Activated CD8-positive, alpha-beta T cell treated with anti-CD3 and anti-CD28 coated beads, Interleukin-2, amount 10 ng/mL, durations not matched to agents 7 days and 5 days (primary cell): ENCODE measurements around the gene ATE1. TPM values are rescaled to one million over a fixed set of nuclear protein-coding genes. Genes with fewer than 3 reads are reported as not detected.
"Not testable (repeated sequence)": the region's sequence is repeated elsewhere in the genome, so short reads cannot be mapped to it uniquely, and the experiment has no call there.

Experiments used
- ATAC-seq: fragments of 150-1000 bp; cut with Tn5 transposase; one replicate; pipeline ENCODE4 v1.10.0; 2021; ENCODE audit warnings: moderate library complexity
- CTCF ChIA-PET: fragments of 350-600 bp; sonication (Branson Sonifier 250); formaldehyde crosslinking; loops from one replicate; lab custom pipeline; 2021; ENCODE audit warnings: antibody characterized with exemption; lab: Charles Lee
- POLR2A ChIA-PET: fragments of 350-600 bp; sonication (Branson Sonifier 250); formaldehyde crosslinking; loops from one replicate; lab custom pipeline; 2021; ENCODE audit warnings: antibody characterized with exemption; lab: Charles Lee
- DNase-seq: peaks from one replicate; pipeline ENCODE4 v3.0.0-alpha.2; 2020
- H3K27ac Mint-ChIP-seq: one replicate; pipeline ENCODE4 v1.8.0; 2021; ENCODE audit warnings: mild to moderate bottlenecking, mixed read lengths
- H3K27me3 Mint-ChIP-seq: one replicate; pipeline ENCODE4 v1.8.0; 2021; ENCODE audit warnings: low read depth, mixed read lengths
- H3K36me3 Mint-ChIP-seq: one replicate; pipeline ENCODE4 v1.8.0; 2021; ENCODE audit warnings: low read depth, mixed read lengths
- H3K4me1 Mint-ChIP-seq: one replicate; pipeline ENCODE4 v1.8.0; 2021; ENCODE audit warnings: low read depth, mixed read lengths
- H3K4me3 Mint-ChIP-seq: one replicate; pipeline ENCODE4 v1.8.0; 2021; ENCODE audit warnings: mild to moderate bottlenecking, mixed read lengths
- H3K9me3 Mint-ChIP-seq: one replicate; pipeline ENCODE4 v1.8.0; 2022; ENCODE audit warnings: mixed read lengths; ENCODE audit not compliant: insufficient read depth
- total RNA-seq, 2 experiments: library from RNA; stranded (reverse); gene quantifications; one replicate each; pipeline ENCODE4 v1.2.3, GENCODE V29; 2021

ATE1 gene
- total RNA-seq, 2 experiments from 2014 or later = 20.2 to 26.0 TPM

DNA sequence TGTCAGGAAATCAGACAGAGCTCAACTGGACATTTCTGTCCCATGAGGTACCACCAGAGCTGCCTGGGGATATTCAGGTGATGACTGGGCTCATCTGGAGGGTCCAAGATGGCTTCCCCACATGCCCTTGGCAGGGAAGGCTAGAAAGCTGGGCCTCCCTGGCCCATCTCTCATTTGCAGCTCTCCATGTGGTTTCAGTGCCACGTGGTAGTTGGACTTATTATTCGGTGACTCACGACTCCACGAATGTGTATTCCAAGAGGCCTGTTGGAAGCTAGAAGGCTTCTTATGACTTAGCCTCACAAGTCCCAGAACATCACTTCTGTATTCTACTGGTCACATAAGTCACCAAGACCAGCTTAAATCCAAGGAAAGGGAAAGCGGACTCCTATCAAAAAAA is 24.4 kb upstream of the ATE1 start:
- no peaks in the 10 kb centered on the region for H3K9me3 Mint-ChIP-seq
- no peak overlapping the region for H3K4me3 Mint-ChIP-seq
- H3K36me3 Mint-ChIP-seq = peaks cover 19% of the 10 kb centered on the region
- ChIA-PET CTCF (no interaction called here), POLR2A (interaction anchor here (0.9 kb wide), 1 partner anchor 14 kb away, joined by 3 read pairs; no protein-coding TSS in a partner anchor)
- H3K4me1 Mint-ChIP-seq = no peaks in the 10 kb centered on the region
- DNase-seq (no peak), ATAC-seq (no peak)
- H3K27me3 Mint-ChIP-seq = no peaks in the 10 kb centered on the region
- H3K27ac Mint-ChIP-seq = no peak overlapping the region

GRCh38 chr10:121949451-121949850 is 21.6 kb upstream of the ATE1 start:
- Mint-ChIP-seq H3K36me3 (peaks cover 6% of the 10 kb centered on the region), H3K4me1 (no peaks in the 10 kb centered on the region), H3K27ac (no peak overlapping the region), H3K27me3 (no peaks in the 10 kb centered on the region), H3K9me3 (no peaks in the 10 kb centered on the region), H3K4me3 (no peak overlapping the region)
- ATAC-seq (no peak), DNase-seq (no peak)
- CTCF ChIA-PET = interaction anchor here (1.5 kb wide), 1 partner anchor 49 kb away, joined by 4 read pairs; no protein-coding TSS in a partner anchor
- POLR2A ChIA-PET = no interaction called here

DNA sequence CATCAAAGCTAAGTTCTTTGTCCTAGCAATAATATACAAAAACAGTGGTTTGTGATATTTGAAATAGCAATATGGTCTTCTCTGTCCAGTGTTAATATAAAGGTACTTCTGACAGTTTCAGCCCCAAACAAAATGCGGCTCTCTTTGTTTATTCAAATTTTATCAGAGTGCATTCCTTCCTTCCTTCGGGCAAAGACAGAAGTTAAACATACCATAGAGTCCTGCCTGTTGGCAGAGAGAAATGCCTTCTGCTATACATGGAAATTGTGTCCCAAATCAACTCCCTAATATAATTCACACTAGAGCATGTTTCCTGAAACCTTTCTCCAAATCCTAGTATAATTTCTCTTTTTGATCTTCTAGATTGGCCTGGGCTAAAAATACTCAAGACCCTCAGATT is 21.2 kb upstream of the ATE1 start:
- ChIA-PET CTCF (interaction anchor here (1.5 kb wide), 1 partner anchor 48 kb away, joined by 4 read pairs; no protein-coding TSS in a partner anchor), POLR2A (no interaction called here)
- H3K9me3 Mint-ChIP-seq = no peaks in the 10 kb centered on the region
- no peaks in the 10 kb centered on the region for H3K4me1 Mint-ChIP-seq
- peaks cover 6% of the 10 kb centered on the region for H3K36me3 Mint-ChIP-seq
- no peaks in the 10 kb centered on the region for H3K27me3 Mint-ChIP-seq
- H3K27ac Mint-ChIP-seq = no peak overlapping the region
- no peak overlapping the region for H3K4me3 Mint-ChIP-seq
- DNase-seq = no peak
- no peak for ATAC-seq

GRCh38 chr10:121947343-121948330 is 19.8 kb upstream of the ATE1 start:
- ChIA-PET POLR2A (no interaction called here), CTCF (interaction anchor here (0.7 kb wide), 1 partner anchor 47 kb away, joined by 3 read pairs; no protein-coding TSS in a partner anchor)
- Mint-ChIP-seq H3K4me1 (no peaks in the 10 kb centered on the region), H3K9me3 (no peaks in the 10 kb centered on the region), H3K4me3 (no peak overlapping the region), H3K27me3 (no peaks in the 10 kb centered on the region), H3K27ac (no peak overlapping the region), H3K36me3 (no peaks in the 10 kb centered on the region)
- DNase-seq = no peak
- ATAC-seq = no peak

DNA sequence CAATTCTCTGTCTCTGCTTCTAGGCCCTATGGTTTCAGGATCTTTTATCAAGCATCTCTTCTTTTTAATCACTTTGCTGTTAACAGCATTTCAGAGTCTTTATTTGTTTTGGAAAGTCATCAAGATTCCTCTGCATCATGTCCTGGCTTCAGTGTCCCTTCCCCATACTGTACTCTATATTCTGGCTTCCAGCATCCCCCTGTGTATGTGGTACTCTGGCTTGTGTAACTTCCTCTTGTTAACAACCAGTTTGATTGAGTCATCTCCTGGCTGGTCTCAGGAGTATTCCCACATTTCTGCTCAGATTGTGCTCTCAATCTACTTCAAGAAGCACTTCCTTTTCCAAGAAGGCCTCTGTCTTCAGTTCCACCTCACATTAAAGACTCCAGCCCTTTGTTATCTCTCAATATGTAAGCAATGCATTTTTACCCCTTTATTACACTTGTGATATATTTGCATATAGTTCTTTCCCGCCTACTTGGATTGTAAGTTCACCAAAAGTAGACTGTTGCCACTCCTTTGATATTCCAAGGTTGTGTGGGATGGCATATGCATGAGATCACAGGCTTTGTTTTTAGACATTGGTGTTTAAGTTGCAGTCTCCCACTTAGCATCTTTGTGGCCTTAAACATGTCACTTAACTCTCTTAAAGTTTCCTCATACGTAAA is 15.1 kb upstream of the ATE1 start:
- CTCF ChIA-PET = no interaction called here
- Mint-ChIP-seq H3K27ac (no peak overlapping the region), H3K4me3 (no peak overlapping the region), H3K9me3 (no peaks in the 10 kb centered on the region), H3K4me1 (no peaks in the 10 kb centered on the region), H3K36me3 (no peaks in the 10 kb centered on the region), H3K27me3 (peaks cover 13% of the 10 kb centered on the region)
- no peak for DNase-seq
- POLR2A ChIA-PET = no interaction called here
- no peak for ATAC-seq

GRCh38 chr10:121941532-121941931 is 13.7 kb upstream of the ATE1 start:
- ChIA-PET POLR2A (no interaction called here), CTCF (no interaction called here)
- Mint-ChIP-seq H3K4me3 (no peak overlapping the region), H3K9me3 (no peaks in the 10 kb centered on the region), H3K4me1 (no peaks in the 10 kb centered on the region), H3K27me3 (peaks cover 19% of the 10 kb centered on the region), H3K27ac (no peak overlapping the region), H3K36me3 (no peaks in the 10 kb centered on the region)
- DNase-seq (no peak), ATAC-seq (no peak)

DNA sequence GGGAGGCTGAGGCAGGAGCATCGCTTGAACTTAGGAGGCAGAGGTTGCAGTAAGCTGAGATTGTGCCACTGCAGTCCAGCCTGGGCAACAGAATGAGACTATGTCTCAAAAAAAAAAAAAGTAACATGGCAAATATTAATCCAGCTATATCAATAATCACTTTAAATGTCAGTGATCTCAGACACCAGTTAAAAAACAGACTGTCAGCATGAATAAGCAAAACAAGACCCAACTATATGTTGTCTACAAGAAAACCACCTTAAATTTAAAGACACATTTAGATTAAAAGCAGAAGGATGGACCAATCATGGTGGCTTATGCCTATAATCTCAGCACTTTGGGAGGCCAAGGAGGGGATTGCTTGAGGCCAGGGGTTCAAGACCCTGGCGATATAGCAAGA is 8.5 kb upstream of the ATE1 start:
- Mint-ChIP-seq H3K27ac (no peak overlapping the region), H3K9me3 (no peaks in the 10 kb centered on the region), H3K36me3 (no peaks in the 10 kb centered on the region), H3K27me3 (peaks cover 19% of the 10 kb centered on the region), H3K4me3 (no peak overlapping the region), H3K4me1 (no peaks in the 10 kb centered on the region)
- ChIA-PET POLR2A (interaction anchor here (0.6 kb wide), 1 partner anchor 175 kb away, joined by 3 read pairs; no protein-coding TSS in a partner anchor), CTCF (no interaction called here)
- DNase-seq = no peak
- no peak for ATAC-seq

DNA sequence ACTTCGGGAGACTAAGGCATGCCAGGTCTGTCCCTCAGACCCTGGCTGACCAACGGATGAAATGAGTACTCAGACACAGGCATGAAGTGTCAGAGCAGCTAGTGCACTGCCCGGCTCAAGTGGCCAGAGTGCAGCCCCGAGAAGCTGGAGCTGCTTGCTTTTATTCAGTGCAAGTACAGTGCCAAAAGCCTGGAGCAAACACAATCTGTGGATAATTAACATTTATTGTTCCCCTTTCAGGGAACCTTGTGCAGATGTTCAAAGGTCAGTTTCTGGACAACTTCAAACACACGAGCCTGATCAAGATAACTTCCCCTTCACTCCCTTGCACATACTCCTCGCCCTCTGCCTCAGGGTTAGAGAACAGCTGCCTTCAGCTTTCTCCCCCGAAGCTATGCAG is 7.9 kb upstream of the ATE1 start:
- Mint-ChIP-seq H3K4me1 (no peaks in the 10 kb centered on the region), H3K27ac (no peak overlapping the region), H3K36me3 (no peaks in the 10 kb centered on the region), H3K4me3 (no peak overlapping the region), H3K9me3 (no peaks in the 10 kb centered on the region), H3K27me3 (peaks cover 19% of the 10 kb centered on the region)
- ChIA-PET POLR2A (no interaction called here), CTCF (no interaction called here)
- ATAC-seq (no peak), DNase-seq (no peak)

- DNase-seq, H3K9me3 Mint-ChIP-seq, CTCF ChIA-PET, H3K36me3 Mint-ChIP-seq, H3K27me3 Mint-ChIP-seq, POLR2A ChIA-PET, ATAC-seq, H3K4me3 Mint-ChIP-seq, H3K27ac Mint-ChIP-seq: not testable (repeated sequence)
- peaks cover 16% of the 10 kb centered on the region for H3K4me1 Mint-ChIP-seq
These were observed 2.6 kb upstream of the ATE1 start for GRCh38 chr10:121930268-121931085.

- POLR2A ChIA-PET, DNase-seq, H3K9me3 Mint-ChIP-seq, ATAC-seq, CTCF ChIA-PET, H3K36me3 Mint-ChIP-seq, H3K27me3 Mint-ChIP-seq: not testable (repeated sequence)
- H3K27ac Mint-ChIP-seq = peak overlapping the region; percentile 64
- H3K4me3 Mint-ChIP-seq = peak overlapping the region; percentile 54
- peaks cover 16% of the 10 kb centered on the region for H3K4me1 Mint-ChIP-seq
These were observed 1.9 kb upstream of the ATE1 start for GRCh38 chr10:121929585-121930267.

DNA sequence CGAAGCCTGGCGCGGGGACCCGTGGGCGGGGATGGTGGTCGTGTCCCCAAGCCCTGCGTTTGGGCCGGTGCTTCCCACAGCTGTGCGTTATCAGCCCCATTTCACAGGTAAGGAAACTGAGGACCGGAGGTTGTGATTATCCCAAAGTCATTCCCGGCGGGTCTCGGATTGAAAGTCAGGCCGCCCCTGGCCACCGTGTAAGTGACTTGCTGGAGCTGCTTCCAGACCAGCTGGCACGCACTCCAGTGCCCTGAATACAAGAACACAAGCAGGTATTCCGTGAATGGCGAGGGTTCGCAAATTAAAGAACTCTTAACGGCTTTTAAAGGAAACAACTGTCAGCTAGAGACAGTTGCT is 675 bp upstream of the ATE1 start:
- Mint-ChIP-seq H3K27me3 (no peaks in the 10 kb centered on the region), H3K27ac (peak overlapping the region; percentile 96), H3K9me3 (no peaks in the 10 kb centered on the region), H3K4me1 (peaks cover 16% of the 10 kb centered on the region), H3K4me3 (peak overlapping the region; percentile 88), H3K36me3 (peaks cover 1% of the 10 kb centered on the region)
- ChIA-PET CTCF (no interaction called here), POLR2A (interaction anchor here (0.6 to 1.5 kb wide), 2 partner anchors 40 to 46 kb away, joined by 3 to 6 read pairs; partner anchors contain the start of gene NSMCE4A)
- ATAC-seq (peak; percentile 4), DNase-seq (peak; percentile 22)
